ENCODE results near the gene DNAH7. TPM values are rescaled to one million over a fixed set of nuclear protein-coding genes. Genes with fewer than 3 reads are reported as not detected.

DNAH7 gene
- under 1 TPM; 0.05 to 0.41 (median 0.23) TPM for total RNA-seq (2021; fragmentation: NEBNext Ultra II Directional; extraction: Animal tissue kit (Norgen Biotek cat#: 25700))
- long read RNA-seq, partial matches to known transcripts: 0 of 1 reads
- long read RNA-seq, other reads (novel, unspliced or antisense): 1 of 1 reads

DNA sequence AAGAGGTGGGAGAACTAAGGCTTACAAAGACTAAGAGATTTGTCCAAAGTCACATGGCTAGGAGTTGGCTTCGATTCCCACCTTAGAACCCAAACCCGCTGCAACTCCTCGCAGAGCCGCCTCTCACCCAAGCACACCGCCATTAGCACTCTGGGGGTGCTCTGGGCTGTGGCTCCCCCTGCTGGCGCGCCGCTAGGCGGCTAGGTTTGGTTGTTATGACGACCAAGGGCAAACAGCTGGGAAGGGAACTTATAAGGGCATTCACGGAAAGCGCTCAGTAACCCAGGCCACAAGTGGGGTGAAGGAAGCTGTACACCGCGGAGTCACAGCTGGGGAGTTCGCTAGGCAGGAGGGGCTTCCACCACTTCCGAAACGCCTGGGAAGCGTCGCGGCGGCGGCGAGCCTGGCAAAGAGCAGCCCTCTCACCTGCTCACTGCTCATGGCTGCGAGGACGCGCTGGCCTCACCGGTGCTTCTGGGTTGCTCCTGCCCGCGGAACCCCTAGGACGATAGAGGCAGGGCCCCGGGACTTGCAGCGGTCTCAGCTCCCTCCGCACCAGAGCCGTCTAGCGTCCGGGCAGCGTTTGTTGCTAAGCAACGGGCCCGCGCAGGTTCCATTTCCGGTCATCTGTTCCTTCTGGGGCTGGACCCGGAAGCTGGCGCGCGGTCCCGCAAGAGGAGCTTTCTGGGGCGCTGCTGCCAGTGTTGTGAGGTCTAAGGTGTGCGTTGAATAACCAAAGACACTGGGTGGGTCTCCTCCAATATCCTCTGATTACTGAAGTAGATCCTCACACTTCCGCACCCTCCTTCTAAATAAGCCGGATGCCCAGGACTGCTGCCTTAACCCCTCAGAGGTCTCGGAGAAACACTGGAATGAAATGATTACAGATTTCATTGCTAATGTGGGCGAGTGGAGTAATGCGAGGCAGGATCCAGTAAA lies at the start of gene DNAH7:
Gene DNAH7, minus strand, starts transcription at position 567 of the 939 bp plus-strand sequence. Its CDS starts 126 bp downstream, at position 441.
- H3K27me3 Mint-ChIP-seq (ENCODE audit: insufficient read depth): no peaks in the 10 kb centered on the region
- H3K27ac Mint-ChIP-seq: peak within 1 kb of the TSS; percentile 97
- peak within 1 kb of the TSS; percentile 93 for H3K4me3 Mint-ChIP-seq
- H3K4me1 Mint-ChIP-seq (ENCODE audit: low read depth): peaks cover 14% of the 10 kb centered on the region
- TF ChIP-seq, protein P1, sequence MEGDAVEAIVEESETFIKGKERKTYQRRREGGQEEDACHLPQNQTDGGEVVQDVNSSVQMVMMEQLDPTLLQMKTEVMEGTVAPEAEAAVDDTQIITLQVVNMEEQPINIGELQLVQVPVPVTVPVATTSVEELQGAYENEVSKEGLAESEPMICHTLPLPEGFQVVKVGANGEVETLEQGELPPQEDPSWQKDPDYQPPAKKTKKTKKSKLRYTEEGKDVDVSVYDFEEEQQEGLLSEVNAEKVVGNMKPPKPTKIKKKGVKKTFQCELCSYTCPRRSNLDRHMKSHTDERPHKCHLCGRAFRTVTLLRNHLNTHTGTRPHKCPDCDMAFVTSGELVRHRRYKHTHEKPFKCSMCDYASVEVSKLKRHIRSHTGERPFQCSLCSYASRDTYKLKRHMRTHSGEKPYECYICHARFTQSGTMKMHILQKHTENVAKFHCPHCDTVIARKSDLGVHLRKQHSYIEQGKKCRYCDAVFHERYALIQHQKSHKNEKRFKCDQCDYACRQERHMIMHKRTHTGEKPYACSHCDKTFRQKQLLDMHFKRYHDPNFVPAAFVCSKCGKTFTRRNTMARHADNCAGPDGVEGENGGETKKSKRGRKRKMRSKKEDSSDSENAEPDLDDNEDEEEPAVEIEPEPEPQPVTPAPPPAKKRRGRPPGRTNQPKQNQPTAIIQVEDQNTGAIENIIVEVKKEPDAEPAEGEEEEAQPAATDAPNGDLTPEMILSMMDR (IDR thresholded peaks at IDR 0.05): peak; percentile 89
- no peaks in the 10 kb centered on the region for H3K9me3 Mint-ChIP-seq
- H3K36me3 Mint-ChIP-seq (ENCODE audit: low read depth): no peaks in the 10 kb centered on the region
- peak; percentile 86 for DNase-seq

DNA sequence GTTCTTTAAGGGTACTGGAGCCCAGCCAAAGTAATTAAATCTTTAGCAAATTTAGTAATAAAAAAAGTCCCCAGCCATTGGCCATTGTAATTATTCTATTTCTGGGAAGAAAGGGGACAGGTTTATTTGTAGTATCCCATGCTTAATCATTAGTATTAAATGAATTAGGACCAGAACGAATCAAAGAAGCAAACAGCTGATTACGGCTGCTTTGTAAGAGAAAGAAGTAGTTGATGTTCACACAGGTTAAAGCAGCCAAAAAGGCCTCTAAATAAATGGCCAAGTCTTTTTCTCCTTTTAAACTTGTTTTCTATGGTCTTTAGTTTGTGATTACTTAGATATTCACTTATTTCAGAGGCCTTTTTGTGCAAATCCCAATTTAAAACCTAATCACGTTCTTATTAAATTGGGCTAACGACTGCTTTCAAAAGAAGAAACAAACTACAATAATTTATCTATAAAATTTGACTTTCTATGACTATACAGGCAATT lies 48.6 kb upstream of the DNAH7 start:
- peaks cover 26% of the 10 kb centered on the region for H3K4me1 Mint-ChIP-seq (ENCODE audit: low read depth)
- no peak overlapping the region for H3K4me3 Mint-ChIP-seq
- TF ChIP-seq, protein P1 (IDR thresholded peaks at IDR 0.05): no peak
- H3K27ac Mint-ChIP-seq: no peak overlapping the region
- DNase-seq: no peak
- H3K36me3 Mint-ChIP-seq (ENCODE audit: low read depth): no peaks in the 10 kb centered on the region
- H3K9me3 Mint-ChIP-seq: no peaks in the 10 kb centered on the region
- H3K27me3 Mint-ChIP-seq (ENCODE audit: insufficient read depth): no peaks in the 10 kb centered on the region

DNA sequence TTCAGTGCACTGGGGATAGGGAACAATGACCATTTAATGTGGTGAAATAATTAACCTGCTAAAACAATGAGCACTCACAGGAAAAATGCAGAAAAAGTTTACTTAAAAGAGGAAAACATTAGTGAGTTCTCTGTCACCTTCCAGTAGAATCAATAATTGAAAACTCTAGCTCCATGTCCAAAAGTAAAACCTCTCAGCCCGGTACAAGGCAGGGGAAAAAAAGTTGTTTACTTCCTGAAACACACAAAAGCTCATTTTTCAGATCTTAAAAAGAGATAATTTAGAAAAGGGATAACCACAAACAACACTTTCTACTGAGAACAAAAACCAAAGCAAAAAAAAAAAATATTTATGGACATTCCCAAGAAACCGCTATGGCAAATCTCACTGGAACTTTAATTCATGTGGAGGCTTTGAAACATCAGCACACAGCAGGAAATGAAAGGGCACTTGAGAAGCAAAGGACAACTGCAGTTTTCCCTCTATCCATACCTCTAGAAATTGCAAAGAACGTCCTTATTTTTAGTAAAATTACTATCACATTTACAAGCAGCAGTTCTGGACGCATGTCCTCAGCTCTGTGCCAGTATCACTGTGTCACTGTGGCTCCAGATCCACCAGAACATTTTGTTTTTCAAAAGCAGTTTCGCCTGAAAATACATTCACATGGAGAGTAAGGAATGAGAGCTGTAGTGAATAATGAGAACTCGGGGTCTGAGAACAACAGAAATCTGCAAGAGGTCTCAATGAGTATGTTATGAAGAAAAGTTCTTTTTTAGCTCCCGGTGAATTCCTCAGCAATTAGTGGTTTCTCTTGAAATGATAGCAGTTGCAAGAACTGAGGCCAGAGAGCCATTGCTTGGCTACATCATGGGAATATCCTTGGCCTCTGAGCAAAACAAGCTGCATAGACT lies 44.7 kb upstream of the DNAH7 start:
- H3K27me3 Mint-ChIP-seq (ENCODE audit: insufficient read depth): peaks cover 4% of the 10 kb centered on the region; the same call in 1 of the 2 replicates
- DNase-seq: peak; percentile 64
- H3K27ac Mint-ChIP-seq: peak overlapping the region; percentile 93
- peak overlapping the region; percentile 79 for H3K4me3 Mint-ChIP-seq
- no peaks in the 10 kb centered on the region for H3K9me3 Mint-ChIP-seq
- H3K4me1 Mint-ChIP-seq (ENCODE audit: low read depth): peaks cover 33% of the 10 kb centered on the region
- TF ChIP-seq, protein P1 (IDR thresholded peaks at IDR 0.05): no peak
- H3K36me3 Mint-ChIP-seq (ENCODE audit: low read depth): no peaks in the 10 kb centered on the region

DNA sequence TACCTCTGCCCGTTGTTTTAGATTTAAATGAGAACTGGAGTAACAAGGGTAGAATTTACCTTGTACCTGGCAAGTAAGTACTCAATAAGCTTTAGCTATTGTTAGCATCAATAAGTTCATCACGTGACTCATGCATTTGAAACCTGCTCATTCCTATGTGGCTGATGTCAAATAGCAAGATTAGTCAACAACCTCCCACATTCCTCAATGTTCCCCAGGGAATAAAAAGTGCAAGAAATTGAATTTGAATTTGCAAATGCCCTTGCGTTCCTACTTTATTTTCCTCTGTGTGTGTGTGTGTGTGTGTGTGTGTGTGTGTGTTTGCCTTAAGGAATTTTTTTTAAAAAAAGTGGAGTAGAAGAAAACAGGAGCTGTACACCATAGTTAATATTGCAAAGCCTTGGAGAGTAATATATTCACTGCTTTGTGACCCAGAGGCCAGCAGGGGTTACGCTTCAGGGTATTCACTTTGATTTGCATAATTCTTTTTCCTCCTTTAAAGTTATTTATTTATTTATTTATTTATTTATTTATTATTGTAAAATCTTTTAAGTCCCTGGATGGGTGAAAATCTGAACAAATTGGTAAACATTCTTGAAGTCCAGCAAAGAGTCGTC lies 43.9 kb upstream of the DNAH7 start:
- Mint-ChIP-seq H3K27ac (peak overlapping the region; percentile 93), H3K4me1 (ENCODE audit: low read depth) (peaks cover 33% of the 10 kb centered on the region), H3K9me3 (no peaks in the 10 kb centered on the region), H3K36me3 (ENCODE audit: low read depth) (no peaks in the 10 kb centered on the region), H3K4me3 (peak overlapping the region; percentile 79), H3K27me3 (ENCODE audit: insufficient read depth) (peaks cover 4% of the 10 kb centered on the region; the same call in 1 of the 2 replicates)
- DNase-seq: peak; percentile 72
- TF ChIP-seq, protein P1 (IDR thresholded peaks at IDR 0.05): no peak

DNA sequence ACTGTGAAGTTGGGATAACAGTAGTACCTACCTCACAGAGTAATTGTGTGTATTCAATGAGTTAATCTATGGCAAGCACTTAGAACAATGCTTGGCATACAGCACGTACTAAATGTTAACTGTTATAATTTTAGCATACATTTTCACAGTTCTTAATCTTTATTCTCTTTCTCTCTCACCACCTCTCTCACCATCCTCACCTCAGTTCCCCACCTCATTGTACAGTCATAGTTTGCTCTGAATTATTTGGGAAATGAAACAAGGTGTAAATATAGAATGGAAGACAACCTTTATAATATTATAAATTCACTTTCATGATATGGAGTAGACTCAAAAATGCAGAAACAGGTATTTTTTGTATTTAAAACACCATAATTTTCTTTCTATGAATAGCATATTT lies 40.0 kb upstream of the DNAH7 start:
- Mint-ChIP-seq H3K27ac (no peak overlapping the region), H3K4me3 (no peak overlapping the region), H3K9me3 (no peaks in the 10 kb centered on the region), H3K27me3 (ENCODE audit: insufficient read depth) (peaks cover 4% of the 10 kb centered on the region; the same call in 1 of the 2 replicates), H3K36me3 (ENCODE audit: low read depth) (no peaks in the 10 kb centered on the region), H3K4me1 (ENCODE audit: low read depth) (peaks cover 20% of the 10 kb centered on the region)
- TF ChIP-seq, protein P1 (IDR thresholded peaks at IDR 0.05): no peak
- DNase-seq: no peak

Measured in HFFc6 (cell line).